AG09319 (cell line): ENCODE data around the gene SYT17.

Source experiments
- DNase-seq: peaks from one replicate; pipeline ENCODE4 v3.0.0-alpha.2; 2010; ENCODE audit warnings: low read depth; ENCODE audit errors: extremely low read depth
- TF ChIP-seq, protein P1 (sequence below): IDR thresholded peaks from 2 replicates; pipeline ENCODE4 v1.5.1; 2011; ENCODE audit warnings: low read depth, mild to moderate bottlenecking, inconsistent platforms, low read length, moderate library complexity

Gene SYT17

DNA sequence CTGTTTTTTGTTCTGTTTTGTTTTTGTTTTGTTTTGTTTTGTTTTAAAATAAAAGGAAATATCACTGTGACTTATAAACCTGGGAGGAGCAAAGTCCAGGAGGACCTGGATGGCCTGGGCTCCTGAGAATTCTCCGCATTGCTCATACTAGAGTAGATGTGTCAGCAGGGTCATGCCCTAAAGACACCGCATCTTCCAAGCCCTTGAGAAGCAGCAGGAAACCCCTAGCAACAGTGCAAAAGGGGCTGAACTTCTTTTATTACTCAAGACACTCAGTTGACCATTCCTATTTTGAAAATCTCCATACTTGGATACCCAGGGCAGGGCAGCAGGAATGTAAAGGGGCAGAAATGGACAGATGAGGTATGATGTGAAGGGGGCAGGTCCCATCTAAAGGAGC, 51.8 kb downstream of the SYT17 start:
- TF ChIP-seq, protein P1, sequence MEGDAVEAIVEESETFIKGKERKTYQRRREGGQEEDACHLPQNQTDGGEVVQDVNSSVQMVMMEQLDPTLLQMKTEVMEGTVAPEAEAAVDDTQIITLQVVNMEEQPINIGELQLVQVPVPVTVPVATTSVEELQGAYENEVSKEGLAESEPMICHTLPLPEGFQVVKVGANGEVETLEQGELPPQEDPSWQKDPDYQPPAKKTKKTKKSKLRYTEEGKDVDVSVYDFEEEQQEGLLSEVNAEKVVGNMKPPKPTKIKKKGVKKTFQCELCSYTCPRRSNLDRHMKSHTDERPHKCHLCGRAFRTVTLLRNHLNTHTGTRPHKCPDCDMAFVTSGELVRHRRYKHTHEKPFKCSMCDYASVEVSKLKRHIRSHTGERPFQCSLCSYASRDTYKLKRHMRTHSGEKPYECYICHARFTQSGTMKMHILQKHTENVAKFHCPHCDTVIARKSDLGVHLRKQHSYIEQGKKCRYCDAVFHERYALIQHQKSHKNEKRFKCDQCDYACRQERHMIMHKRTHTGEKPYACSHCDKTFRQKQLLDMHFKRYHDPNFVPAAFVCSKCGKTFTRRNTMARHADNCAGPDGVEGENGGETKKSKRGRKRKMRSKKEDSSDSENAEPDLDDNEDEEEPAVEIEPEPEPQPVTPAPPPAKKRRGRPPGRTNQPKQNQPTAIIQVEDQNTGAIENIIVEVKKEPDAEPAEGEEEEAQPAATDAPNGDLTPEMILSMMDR, result no peak
- no peak for DNase-seq

DNA sequence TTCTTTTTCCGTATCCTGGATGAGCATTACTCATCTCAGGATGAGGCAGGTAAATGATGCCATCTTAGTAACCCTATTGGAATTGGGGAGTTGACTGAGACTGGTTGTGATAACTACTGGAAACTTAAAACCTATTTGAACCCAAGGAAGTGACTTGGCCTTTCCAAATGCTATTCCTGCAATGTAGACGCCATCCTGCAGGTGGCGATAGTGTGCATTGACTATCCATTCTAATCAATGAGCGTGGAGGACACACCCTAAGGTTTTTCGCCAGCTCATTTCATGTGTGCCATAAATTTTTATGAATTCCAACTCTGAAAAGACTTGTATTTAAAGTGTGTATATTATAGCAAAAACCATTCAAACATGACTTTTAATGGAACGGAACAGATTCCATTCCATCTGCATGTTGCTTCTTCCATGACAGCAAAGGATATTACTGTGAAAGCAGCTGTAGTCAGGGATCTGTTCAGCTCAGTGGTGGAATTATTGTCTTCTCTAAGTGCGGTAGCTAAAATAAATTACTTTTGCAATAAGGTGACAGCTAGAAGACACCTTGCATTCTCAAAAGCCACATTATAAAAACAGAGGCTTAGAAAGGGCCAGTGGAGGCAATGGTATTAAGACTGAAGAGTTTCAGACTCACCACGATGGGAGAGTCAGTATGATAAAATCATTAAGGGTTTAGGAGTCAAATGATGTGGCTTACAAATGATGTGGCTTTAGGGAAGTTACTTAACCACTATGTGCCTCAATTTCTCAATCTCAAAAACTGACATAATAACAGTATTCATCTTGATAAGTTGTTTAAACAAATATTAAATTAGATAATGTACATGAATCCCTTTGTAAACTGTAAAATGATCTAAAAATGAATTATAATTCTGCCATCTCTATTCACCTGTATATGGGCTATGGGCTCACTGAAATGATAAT, 55.5 kb downstream of the SYT17 start:
- TF ChIP-seq, protein P1, result peak; percentile 31
- no peak for DNase-seq

DNA sequence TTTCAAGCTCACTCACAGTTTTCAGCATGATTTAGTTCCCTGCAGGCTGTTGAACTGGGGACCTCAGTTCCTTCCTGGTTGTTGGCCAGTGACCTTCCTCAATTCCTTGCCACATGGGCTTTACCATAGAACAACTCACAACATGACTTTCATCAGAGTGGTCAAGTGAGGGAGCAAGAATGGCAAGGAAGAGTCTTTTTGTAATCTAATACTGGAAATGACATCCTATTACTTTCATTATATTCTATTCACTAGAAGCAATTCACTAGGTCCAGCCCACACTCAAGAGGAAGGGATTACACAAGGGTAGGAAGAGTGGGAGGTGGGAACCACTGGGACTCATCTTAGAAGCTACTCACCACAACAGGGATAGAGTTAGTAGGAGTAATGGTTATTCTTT, 57.6 kb downstream of the SYT17 start:
- DNase-seq, result no peak
- TF ChIP-seq, protein P1, result no peak

DNA sequence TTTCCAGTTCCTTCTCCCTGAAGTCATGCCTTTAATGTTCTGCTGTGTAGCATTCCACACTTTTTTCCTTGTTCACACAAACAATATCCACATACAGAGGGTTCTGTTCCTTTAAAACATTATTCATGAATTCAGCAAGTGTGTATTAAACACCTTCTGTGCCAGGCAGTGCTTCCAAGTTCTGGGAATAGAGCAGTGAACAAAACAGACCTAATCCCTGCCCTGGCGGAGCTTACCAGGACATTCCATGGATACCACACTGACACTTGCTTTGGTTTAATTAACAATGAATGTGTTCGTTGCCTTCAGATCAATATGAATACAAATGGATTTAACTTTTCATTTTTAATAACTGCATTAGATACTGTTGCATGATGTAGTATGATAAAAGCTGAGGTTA, 59.6 kb downstream of the SYT17 start:
- TF ChIP-seq, protein P1, result no peak
- no peak for DNase-seq

DNA sequence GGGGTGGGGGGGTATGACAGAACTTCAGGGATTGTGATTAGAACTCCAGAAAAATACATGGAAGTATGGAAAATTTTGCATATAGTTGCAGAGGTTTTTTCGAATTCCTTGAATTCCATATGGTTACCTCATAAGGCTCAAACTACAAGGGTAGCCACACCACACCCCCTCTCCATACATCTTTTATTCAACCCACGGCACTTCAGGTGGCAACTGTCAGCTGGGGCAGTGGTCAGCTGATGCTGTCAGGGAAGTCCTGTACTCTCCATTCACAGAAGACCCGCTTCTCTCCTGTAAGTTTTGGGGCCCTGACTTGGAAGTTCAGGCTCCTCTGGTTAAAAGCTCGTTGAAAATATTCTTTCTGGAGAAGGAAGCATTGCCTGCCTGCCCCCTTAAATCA, 60.0 kb downstream of the SYT17 start:
- no peak for DNase-seq
- TF ChIP-seq, protein P1, result no peak

DNA sequence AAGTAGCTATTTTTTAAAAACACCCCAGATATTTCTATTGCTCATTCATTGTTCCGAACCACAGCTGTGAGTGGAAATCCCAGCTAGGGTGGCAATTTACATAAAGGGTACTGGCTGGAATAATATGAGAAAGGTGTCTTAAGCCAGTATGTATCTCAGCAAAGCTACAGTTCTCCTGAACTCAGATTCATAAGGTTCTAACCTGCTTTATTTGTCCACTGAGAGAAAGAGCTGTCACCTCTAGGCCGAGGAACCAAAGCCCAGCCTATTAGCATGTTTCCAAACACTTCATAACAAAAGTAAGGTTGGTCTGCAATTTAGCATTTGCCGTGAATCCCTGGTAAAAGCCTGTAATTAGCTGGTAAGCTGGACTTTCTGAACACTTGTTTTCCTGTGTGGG, 60.5 kb downstream of the SYT17 start:
- no peak for DNase-seq
- TF ChIP-seq, protein P1, result no peak

DNA sequence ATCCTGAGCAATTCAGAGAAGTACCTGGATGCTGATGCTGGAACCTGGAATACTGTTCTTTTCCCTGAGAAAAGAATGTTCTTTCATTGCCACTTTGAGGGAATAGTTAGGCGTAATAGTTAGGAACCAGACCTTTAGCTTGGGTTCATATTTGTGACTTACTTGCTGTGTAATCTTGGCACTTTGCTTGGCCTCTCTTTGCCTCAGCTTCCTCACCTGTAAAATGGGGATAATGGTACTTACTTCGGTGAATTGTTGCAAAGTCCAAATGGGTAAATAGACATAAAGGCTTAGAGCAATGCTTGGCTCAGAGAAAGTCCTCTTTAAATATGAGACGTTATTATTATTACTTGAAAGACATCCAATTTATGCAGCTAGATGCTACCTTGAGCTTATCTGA, 62.5 kb downstream of the SYT17 start:
- TF ChIP-seq, protein P1, result no peak
- no peak for DNase-seq
